ENCODE results near the gene SPIN4.
"Not testable (repeated sequence)": the region's sequence is repeated elsewhere in the genome, so short reads cannot be mapped to it uniquely, and the experiment has no call there.

SPIN4 gene

GRCh38 chrX:63350941-63351616, at the start of gene SPIN4:
Gene SPIN4 (minus strand): TSS chrX:63351332. CDS start chrX:63350819, 513 bp downstream.
- peak; percentile 1 to 83 (median 68) for DNase-seq

DNA sequence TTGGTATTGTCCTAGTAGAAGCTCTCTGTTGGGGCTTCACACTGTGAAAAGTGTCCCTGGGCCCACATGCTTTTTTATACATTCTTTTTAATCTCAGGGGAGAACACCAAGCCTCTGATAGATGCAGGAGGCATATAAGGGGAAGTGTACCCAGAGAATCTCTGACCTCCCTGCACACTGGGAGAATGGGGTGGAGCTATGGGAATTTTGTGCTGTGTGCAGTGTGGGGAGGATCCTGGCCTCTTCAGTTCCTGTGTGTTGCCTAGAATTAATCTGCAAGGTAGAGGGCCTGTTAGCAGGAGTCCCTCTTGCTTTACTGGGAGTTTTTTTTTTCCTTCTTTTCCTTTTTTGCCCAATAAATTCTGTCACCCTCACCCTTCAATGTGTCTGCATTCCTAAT, 49.2 kb upstream of the SPIN4 start:
- no peak for DNase-seq

- no peak for DNase-seq
These were observed 43.7 kb upstream of the SPIN4 start for GRCh38 chrX:63394872-63395271.

DNA sequence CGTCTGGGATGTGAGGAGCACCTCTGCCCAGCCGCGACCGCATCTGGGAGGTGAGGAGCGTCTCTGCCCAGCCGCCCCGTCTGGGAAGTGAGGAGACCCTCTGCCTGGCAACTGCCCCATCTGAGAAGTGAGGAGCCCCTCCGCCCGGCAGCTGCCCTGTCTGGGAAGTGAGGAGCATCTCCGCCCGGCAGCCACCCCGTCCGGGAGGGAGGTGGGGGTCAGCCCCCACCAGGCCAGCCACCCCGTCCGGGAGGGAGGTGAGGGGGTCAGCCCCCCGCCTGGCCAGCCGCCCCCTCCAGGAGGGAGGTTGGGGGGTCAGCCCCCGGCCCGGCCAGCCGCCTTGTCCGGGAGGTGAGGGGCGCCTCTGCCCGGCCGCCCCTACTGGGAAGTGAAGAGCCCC, 42.0 kb upstream of the SPIN4 start:
- not testable (repeated sequence) for DNase-seq

- DNase-seq: no peak
These were observed 36.3 kb upstream of the SPIN4 start for GRCh38 chrX:63387411-63387810.

DNA sequence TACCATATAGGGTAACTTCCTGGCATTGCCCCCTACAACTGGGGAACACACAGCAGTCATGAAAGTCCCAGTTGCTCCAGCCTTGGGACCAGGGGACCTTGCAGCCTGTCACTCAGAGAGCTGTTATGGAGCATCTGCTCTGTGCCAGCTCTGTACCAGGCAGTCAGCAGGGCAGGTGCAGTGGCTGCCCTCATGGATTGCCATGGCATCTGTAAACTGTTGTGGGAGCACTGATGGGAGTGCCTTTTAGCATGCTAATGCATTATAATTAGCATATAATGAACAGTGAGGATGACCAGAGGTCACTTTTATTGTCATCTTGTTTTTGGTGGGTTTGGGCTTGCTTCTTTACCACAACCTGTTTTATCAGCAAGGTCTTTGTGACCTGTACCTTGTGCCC, 33.1 kb upstream of the SPIN4 start:
- DNase-seq: not testable (repeated sequence)

DNA sequence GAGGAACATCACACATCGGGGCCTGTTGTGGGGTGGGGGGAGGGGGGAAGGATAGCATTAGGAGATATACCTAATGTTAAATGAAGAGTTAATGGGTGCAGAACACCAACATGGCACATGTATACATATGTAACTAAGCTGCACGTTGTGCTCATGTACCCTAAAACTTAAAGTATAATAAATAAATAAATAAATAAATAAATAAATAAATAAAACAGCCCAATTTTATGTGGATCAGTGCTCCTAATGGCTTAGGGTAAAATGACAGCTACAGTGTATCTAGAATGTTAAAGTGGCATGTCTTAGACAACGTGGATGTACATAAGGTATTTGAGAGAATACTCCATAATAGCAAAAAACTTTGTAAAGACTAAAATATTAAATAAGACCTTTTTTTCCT, 21.9 kb upstream of the SPIN4 start:
- not testable (repeated sequence) for DNase-seq

- not testable (repeated sequence) for DNase-seq
These were observed 16.6 kb upstream of the SPIN4 start for GRCh38 chrX:63367699-63368098.

GRCh38 chrX:63363788-63364187, 12.7 kb upstream of the SPIN4 start:
- DNase-seq: no peak

GRCh38 chrX:63361494-63361893, 10.4 kb upstream of the SPIN4 start:
- no peak for DNase-seq

DNA sequence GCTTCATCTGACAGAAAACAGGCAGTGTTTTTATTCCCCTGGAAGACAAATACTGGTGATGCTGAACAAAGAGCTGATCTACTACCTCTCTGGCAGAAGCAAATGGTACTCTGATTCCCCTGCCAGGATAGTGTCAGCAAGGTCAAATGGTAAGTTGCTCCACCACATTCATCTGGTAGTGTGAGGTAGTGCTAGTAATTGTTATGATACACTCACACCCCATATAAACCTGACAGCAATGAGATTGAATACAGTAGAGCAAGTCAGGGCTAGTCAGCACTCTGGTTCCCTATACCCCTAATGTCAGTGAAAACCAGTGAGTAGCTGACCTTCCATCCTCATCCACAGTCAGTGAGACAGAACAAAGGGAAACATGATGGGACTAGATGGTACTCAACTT, 3.4 kb upstream of the SPIN4 start:
- no peak for DNase-seq

- peak in 32 of 58 donors; percentile 0 to 45 (median 10) for DNase-seq
These were observed 661 bp downstream of the SPIN4 start for GRCh38 chrX:63350465-63350877.

- DNase-seq: no peak
These were observed 1.8 kb downstream of the SPIN4 start for GRCh38 chrX:63349307-63349706.

GRCh38 chrX:63330681-63331080, 20.5 kb downstream of the SPIN4 start:
- DNase-seq: no peak

GRCh38 chrX:63327788-63328187, 23.3 kb downstream of the SPIN4 start:
- DNase-seq: no peak

GRCh38 chrX:63299596-63299995, 51.5 kb downstream of the SPIN4 start:
- no peak for DNase-seq
